Activated naive CD4-positive, alpha-beta T cell treated with anti-CD3 and anti-CD28 coated beads, Interleukin-2, amount 10 ng/mL, durations not matched to agents 7 days and 5 days (primary cell): Measurements from ENCODE around the gene LRRC72.
"Not testable (repeated sequence)": the region's sequence is repeated elsewhere in the genome, so short reads cannot be mapped to it uniquely, and the experiment has no call there.

Experiments used
- CTCF ChIA-PET: fragments of 350-600 bp; sonication (Branson Sonifier 250); formaldehyde crosslinking; loops from one replicate; lab custom pipeline; 2021; ENCODE audit warnings: antibody characterized with exemption; lab: Charles Lee
- DNase-seq: peaks from one replicate; pipeline ENCODE4 v3.0.0-alpha.2; 2020
- H3K27ac Mint-ChIP-seq: one replicate; pipeline ENCODE4 v1.8.0; 2021; ENCODE audit warnings: mild to moderate bottlenecking, moderate library complexity, mixed read lengths
- H3K27me3 Mint-ChIP-seq: one replicate; pipeline ENCODE4 v1.8.0; 2021; ENCODE audit warnings: mild to moderate bottlenecking, mixed read lengths
- H3K36me3 Mint-ChIP-seq: one replicate; pipeline ENCODE4 v1.8.0; 2021; ENCODE audit warnings: mixed read lengths
- H3K4me1 Mint-ChIP-seq: one replicate; pipeline ENCODE4 v1.8.0; 2021; ENCODE audit warnings: mixed read lengths
- H3K4me3 Mint-ChIP-seq: one replicate; pipeline ENCODE4 v1.8.0; 2021; ENCODE audit warnings: mild to moderate bottlenecking, moderate library complexity, mixed read lengths
- H3K9me3 Mint-ChIP-seq: one replicate; pipeline ENCODE4 v1.8.0; 2021; ENCODE audit warnings: mixed read lengths

Gene LRRC72

GRCh38 chr7:16511314-16511713 lies 15.3 kb upstream of the LRRC72 start:
- CTCF ChIA-PET = no interaction called here
- H3K27me3 Mint-ChIP-seq = no peaks in the 10 kb centered on the region

DNA sequence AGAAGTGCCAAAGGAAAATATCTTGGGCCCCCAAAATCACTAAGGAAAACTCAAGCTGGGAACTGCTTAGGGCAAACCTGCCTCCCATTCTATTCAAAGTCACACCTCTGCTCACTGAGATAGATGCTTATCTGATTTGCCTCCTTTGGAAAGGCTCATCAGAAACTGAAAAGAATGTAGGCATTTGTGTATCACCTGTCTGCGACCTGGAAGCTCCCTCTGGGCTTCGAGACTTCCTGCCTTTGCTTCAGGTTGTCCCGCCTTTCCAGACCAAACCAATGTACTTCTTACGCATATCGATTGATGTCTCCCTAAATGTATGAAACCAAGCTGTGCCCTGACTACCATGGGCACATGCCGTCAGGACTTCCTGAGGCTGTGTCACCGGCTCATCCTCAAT lies 14.5 kb upstream of the LRRC72 start:
- H3K9me3 Mint-ChIP-seq = no peaks in the 10 kb centered on the region
- H3K4me1 Mint-ChIP-seq = no peaks in the 10 kb centered on the region
- no peak for DNase-seq
- no peak overlapping the region for H3K4me3 Mint-ChIP-seq
- no peaks in the 10 kb centered on the region for H3K36me3 Mint-ChIP-seq
- H3K27me3 Mint-ChIP-seq = no peaks in the 10 kb centered on the region
- H3K27ac Mint-ChIP-seq = no peak overlapping the region
- CTCF ChIA-PET = no interaction called here

More at GRCh38 chr7:16511314-16511713, 15.3 kb upstream of the LRRC72 start:
- no peak overlapping the region for H3K27ac Mint-ChIP-seq
- DNase-seq = no peak
- no peaks in the 10 kb centered on the region for H3K9me3 Mint-ChIP-seq
- H3K4me3 Mint-ChIP-seq = no peak overlapping the region
- H3K36me3 Mint-ChIP-seq = no peaks in the 10 kb centered on the region
- no peaks in the 10 kb centered on the region for H3K4me1 Mint-ChIP-seq

GRCh38 chr7:16514271-16514670 lies 12.4 kb upstream of the LRRC72 start:
- no peaks in the 10 kb centered on the region for H3K36me3 Mint-ChIP-seq
- H3K4me1 Mint-ChIP-seq = no peaks in the 10 kb centered on the region
- H3K9me3 Mint-ChIP-seq = no peaks in the 10 kb centered on the region
- no peaks in the 10 kb centered on the region for H3K27me3 Mint-ChIP-seq
- H3K27ac Mint-ChIP-seq = no peak overlapping the region
- no peak overlapping the region for H3K4me3 Mint-ChIP-seq
- DNase-seq = no peak
- CTCF ChIA-PET = no interaction called here

- no peaks in the 10 kb centered on the region for H3K9me3 Mint-ChIP-seq
- no peaks in the 10 kb centered on the region for H3K4me1 Mint-ChIP-seq
- DNase-seq = no peak
- H3K27me3 Mint-ChIP-seq = no peaks in the 10 kb centered on the region
- H3K36me3 Mint-ChIP-seq = no peaks in the 10 kb centered on the region
- no peak overlapping the region for H3K27ac Mint-ChIP-seq
- CTCF ChIA-PET = interaction anchor here (0.6 kb wide), 1 partner anchor 1204 kb away, joined by 3 read pairs; no protein-coding TSS in a partner anchor
- H3K4me3 Mint-ChIP-seq = no peak overlapping the region
These were observed 11.9 kb upstream of the LRRC72 start for GRCh38 chr7:16514729-16515128.

DNA sequence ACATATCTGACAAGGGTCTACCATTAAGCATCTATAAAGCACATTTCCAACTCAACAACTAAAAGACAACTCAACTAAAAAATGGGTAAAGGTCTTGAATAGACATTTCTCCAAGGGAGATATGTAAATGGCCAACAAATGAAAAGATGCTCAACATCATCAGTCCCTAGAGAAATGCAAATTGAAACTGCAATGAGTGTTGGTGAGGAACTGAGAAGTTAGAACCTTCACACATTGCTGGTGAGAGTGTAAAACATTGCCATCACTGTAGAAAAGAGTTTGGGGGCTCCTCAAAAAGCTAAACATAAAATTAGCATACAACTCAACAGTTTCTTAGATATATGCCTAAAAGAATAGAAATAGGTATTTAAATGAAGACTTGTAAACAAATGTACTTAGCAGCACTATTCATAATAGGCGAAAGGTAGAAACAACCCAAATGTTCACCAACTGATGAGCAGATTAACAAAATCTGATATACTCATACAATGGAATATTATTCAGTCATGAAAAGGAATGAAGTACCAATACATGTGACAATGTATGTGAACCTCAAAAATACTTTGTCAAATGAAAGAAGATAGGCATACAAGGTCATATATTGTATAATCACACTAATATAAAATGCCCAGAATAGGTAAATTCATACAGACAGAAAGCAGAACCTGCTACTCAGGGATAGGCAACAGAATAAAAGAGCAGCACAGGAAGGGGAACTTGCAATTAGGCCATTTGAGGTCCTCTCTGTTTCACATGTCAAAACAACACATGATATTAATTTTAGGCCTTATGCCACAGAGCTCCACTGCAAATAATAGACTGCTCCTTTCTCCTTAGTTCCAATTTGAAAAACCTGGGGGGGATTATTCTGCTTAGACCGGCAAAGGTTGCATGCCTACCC lies 10.6 kb upstream of the LRRC72 start:
- CTCF ChIA-PET = no interaction called here
- no peak overlapping the region for H3K4me3 Mint-ChIP-seq

DNA sequence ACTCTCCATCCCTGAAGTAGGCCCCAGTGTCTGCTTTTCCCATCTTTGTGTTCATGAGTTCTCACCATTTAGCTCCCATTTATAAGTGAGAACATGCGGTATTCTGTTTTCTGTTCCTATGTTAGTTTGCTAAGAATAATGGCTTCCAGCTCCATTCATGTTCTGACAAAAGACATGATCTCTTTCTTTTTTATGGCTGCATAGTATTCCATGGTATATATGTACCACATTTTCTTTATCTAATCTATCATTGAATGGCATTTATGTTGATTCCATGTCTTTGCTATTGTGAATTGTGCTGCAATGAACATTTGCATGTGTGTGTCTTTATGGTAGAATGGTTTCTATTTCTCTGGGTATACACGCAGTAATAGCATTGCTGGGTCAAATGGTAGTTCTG lies 6.6 kb upstream of the LRRC72 start:
- not testable (repeated sequence) for H3K36me3 Mint-ChIP-seq, H3K27me3 Mint-ChIP-seq, DNase-seq, H3K27ac Mint-ChIP-seq, H3K4me3 Mint-ChIP-seq, H3K4me1 Mint-ChIP-seq, H3K9me3 Mint-ChIP-seq
- CTCF ChIA-PET = interaction anchor here (0.7 to 1.0 kb wide), 2 partner anchors 88 to 442 kb away, joined by 3 read pairs; no protein-coding TSS in a partner anchor

More for the DNA sequence above, 10.6 kb upstream of the LRRC72 start:
- Mint-ChIP-seq H3K27me3 (peaks cover 3% of the 10 kb centered on the region), H3K4me1 (no peaks in the 10 kb centered on the region), H3K9me3 (no peaks in the 10 kb centered on the region), H3K36me3 (no peaks in the 10 kb centered on the region), H3K27ac (no peak overlapping the region)
- no peak for DNase-seq

- Mint-ChIP-seq H3K27ac (no peak overlapping the region), H3K27me3 (peaks cover 3% of the 10 kb centered on the region), H3K4me1 (no peaks in the 10 kb centered on the region), H3K9me3 (no peaks in the 10 kb centered on the region), H3K4me3 (no peak overlapping the region), H3K36me3 (no peaks in the 10 kb centered on the region)
- CTCF ChIA-PET = no interaction called here
- no peak for DNase-seq
These were observed 2.3 kb upstream of the LRRC72 start for GRCh38 chr7:16524332-16524731.

GRCh38 chr7:16528520-16528919 lies 1.9 kb downstream of the LRRC72 start:
- no peak overlapping the region for H3K27ac Mint-ChIP-seq
- H3K36me3 Mint-ChIP-seq = no peaks in the 10 kb centered on the region
- CTCF ChIA-PET = no interaction called here
- H3K9me3 Mint-ChIP-seq = no peaks in the 10 kb centered on the region
- H3K4me3 Mint-ChIP-seq = no peak overlapping the region
- H3K4me1 Mint-ChIP-seq = no peaks in the 10 kb centered on the region
- no peak for DNase-seq
- H3K27me3 Mint-ChIP-seq = no peaks in the 10 kb centered on the region

- Mint-ChIP-seq H3K9me3 (no peaks in the 10 kb centered on the region), H3K27me3 (no peaks in the 10 kb centered on the region), H3K27ac (no peak overlapping the region), H3K4me3 (no peak overlapping the region), H3K36me3 (no peaks in the 10 kb centered on the region), H3K4me1 (no peaks in the 10 kb centered on the region)
- CTCF ChIA-PET = no interaction called here
- no peak for DNase-seq
These were observed 3.1 kb downstream of the LRRC72 start for GRCh38 chr7:16529697-16530096.

GRCh38 chr7:16531707-16532106 lies 5.1 kb downstream of the LRRC72 start:
- no peak for DNase-seq
- no peaks in the 10 kb centered on the region for H3K27me3 Mint-ChIP-seq
- no peaks in the 10 kb centered on the region for H3K4me1 Mint-ChIP-seq
- H3K27ac Mint-ChIP-seq = no peak overlapping the region
- CTCF ChIA-PET = no interaction called here
- no peak overlapping the region for H3K4me3 Mint-ChIP-seq
- H3K9me3 Mint-ChIP-seq = no peaks in the 10 kb centered on the region
- H3K36me3 Mint-ChIP-seq = no peaks in the 10 kb centered on the region

DNA sequence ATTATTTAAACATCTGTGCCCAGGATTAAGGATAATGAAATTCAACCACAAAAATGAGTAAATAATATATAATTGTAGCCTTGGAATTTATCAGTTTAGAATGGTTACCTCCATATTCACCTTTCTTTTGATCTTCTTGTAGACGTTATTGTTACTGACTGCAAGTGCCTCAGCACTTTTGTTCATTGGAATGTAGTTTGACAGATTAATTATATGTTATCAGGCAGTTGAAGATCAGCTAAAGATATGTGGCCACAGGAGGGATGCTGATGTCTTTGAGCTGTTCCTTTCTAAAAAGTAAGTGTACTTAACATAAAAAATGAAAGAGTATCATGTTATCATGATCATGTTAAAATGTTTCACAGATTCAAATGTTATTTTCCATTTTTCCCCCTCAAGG lies 5.6 kb downstream of the LRRC72 start:
- CTCF ChIA-PET = no interaction called here
- no peaks in the 10 kb centered on the region for H3K36me3 Mint-ChIP-seq
- H3K4me3 Mint-ChIP-seq = no peak overlapping the region
- no peak overlapping the region for H3K27ac Mint-ChIP-seq
- no peaks in the 10 kb centered on the region for H3K9me3 Mint-ChIP-seq
- H3K4me1 Mint-ChIP-seq = no peaks in the 10 kb centered on the region
- H3K27me3 Mint-ChIP-seq = no peaks in the 10 kb centered on the region
- no peak for DNase-seq

DNA sequence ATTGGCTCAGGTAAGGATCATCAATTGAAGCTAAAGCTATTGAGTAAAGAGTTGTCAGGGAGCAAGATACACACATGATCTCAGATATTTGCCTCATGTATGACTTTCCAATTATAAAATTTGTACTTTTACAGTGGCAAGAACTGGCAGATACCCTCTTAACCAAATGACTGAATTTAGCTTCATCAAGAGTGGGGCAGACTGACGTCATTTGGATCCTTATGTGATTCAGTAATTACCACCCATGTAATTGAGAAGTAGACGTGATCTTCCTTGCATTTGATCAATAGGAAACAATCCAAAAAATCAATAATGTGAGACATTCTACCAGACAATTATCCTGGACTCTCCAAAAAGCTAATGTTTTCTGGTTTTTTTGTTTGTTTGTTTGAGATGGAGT lies 8.9 kb downstream of the LRRC72 start:
- Mint-ChIP-seq H3K27me3 (no peaks in the 10 kb centered on the region), H3K4me1 (no peaks in the 10 kb centered on the region), H3K36me3 (no peaks in the 10 kb centered on the region), H3K4me3 (no peak overlapping the region), H3K9me3 (no peaks in the 10 kb centered on the region), H3K27ac (no peak overlapping the region)
- no peak for DNase-seq
- CTCF ChIA-PET = no interaction called here

- H3K27me3 Mint-ChIP-seq, H3K4me1 Mint-ChIP-seq, DNase-seq, H3K4me3 Mint-ChIP-seq, H3K9me3 Mint-ChIP-seq, CTCF ChIA-PET, H3K27ac Mint-ChIP-seq, H3K36me3 Mint-ChIP-seq: not testable (repeated sequence)
These were observed 13.9 kb downstream of the LRRC72 start for GRCh38 chr7:16540559-16540958.

DNA sequence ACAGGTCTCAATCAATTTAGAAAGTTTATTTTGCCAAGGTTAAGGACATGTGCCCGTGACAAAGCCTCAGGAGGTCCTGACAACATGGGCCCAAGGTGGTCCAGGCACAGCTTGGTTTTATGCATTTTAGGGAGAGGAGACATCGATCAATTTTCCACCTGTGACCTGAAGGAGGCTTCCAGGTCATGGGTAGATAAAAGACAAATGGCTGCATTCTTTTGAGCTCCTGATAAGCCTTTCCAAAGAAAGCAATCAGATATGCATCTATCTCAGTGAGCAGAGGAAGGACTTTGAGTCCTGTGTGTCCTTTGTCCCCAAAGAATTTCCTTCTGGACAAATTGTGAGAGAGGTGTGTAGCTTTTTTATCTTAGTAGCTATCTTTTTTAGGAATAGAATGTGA lies 15.8 kb downstream of the LRRC72 start:
- no peak for DNase-seq
- Mint-ChIP-seq H3K27me3 (no peaks in the 10 kb centered on the region), H3K9me3 (no peaks in the 10 kb centered on the region), H3K27ac (no peak overlapping the region), H3K4me1 (no peaks in the 10 kb centered on the region), H3K4me3 (no peak overlapping the region), H3K36me3 (no peaks in the 10 kb centered on the region)
- CTCF ChIA-PET = no interaction called here

DNA sequence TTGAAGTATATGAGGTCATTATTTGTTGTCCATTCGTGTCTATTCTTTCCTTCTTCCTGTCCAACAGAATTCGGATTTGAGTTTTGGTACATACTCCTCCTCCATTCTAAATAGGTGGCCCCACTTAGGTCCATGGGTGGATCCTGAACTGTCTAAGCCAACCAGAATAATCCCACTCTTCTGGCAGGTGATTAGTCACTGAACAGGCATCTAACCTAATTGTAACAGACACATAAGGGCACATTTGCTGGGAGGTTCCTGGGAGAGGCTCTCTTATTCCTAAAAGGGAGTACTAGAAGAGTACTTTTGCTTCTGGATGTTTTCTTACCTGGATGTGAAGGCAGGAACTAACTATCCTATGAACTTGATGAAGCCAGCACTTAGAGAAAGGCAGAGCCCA lies 16.8 kb downstream of the LRRC72 start:
- Mint-ChIP-seq H3K27ac (no peak overlapping the region), H3K36me3 (no peaks in the 10 kb centered on the region), H3K4me3 (no peak overlapping the region), H3K9me3 (no peaks in the 10 kb centered on the region), H3K27me3 (peaks cover 7% of the 10 kb centered on the region), H3K4me1 (no peaks in the 10 kb centered on the region)
- no peak for DNase-seq
- CTCF ChIA-PET = no interaction called here
